Endothelial cell of umbilical vein (primary cell): ENCODE measurements around the gene USP19. TPM values are rescaled to one million over a fixed set of nuclear protein-coding genes. Genes with fewer than 3 reads are reported as not detected.

Experiments
- BruUV-seq: library from RNA; stranded (reverse); fragments of 400-500 nt; replicated peaks from 2 replicates; lab custom pipeline; 2021; lab: Mats Ljungman, UMichigan
- CTCF ChIA-PET: fragments of 300-600, 350-600 bp; sonication (Branson Sonifier 250); formaldehyde crosslinking; loops from one replicate; lab custom pipeline; 2021; ENCODE audit warnings: antibody characterized with exemption, inconsistent platforms; lab: Charles Lee
- POLR2A ChIA-PET: fragments of 300-600, 350-600 bp; sonication (Branson Sonifier 250); formaldehyde crosslinking; loops from one replicate; lab custom pipeline; 2021; ENCODE audit warnings: antibody characterized with exemption, inconsistent platforms; lab: Charles Lee
- DNase-seq: peaks from one replicate; pipeline ENCODE4 v3.0.0-alpha.2; 2011; ENCODE audit warnings: low read depth, low spot score
- FAIRE-seq: peaks from 2 replicates; lab custom pipeline; 2011; peaks lifted over from hg19 to GRCh38; lab: Jason Lieb, UNC
- H2AFZ ChIP-seq: 2 replicates; pipeline ENCODE4 v1.6.0; 2012; ENCODE audit warnings: low read depth, low read length, control low read depth, inconsistent platforms
- H3K27ac ChIP-seq: 2 replicates; pipeline ENCODE4 v1.5.1; 2011; ENCODE audit warnings: low read depth, mild to moderate bottlenecking, control low read depth, low read length, moderate library complexity; ENCODE audit not compliant: insufficient read depth
- H3K27me3 ChIP-seq, 2 experiments: 2 replicates each; pipeline versions ENCODE4 v1.6.0 to v1.6.1; 2011; ENCODE audit warnings: low read length in 2 of 2, mixed read lengths in 1 of 2; ENCODE audit not compliant: control insufficient read depth in 2 of 2, insufficient read depth in 2 of 2
- H3K36me3 ChIP-seq, 2 experiments: 2 replicates in 1 of 2; 3 replicates in 1 of 2; pipeline ENCODE4 v1.5.1; 2011; ENCODE audit warnings: low read length in 2 of 2, mild to moderate bottlenecking in 1 of 2, moderate library complexity in 1 of 2; ENCODE audit not compliant: control insufficient read depth in 2 of 2, insufficient read depth in 2 of 2; ENCODE audit errors: extremely low read depth in 1 of 2
- H3K4me1 ChIP-seq: 3 replicates; pipeline ENCODE4 v1.5.1; 2011; ENCODE audit warnings: mild to moderate bottlenecking, low read length; ENCODE audit not compliant: control insufficient read depth, insufficient read depth; ENCODE audit errors: extremely low read depth
- H3K4me2 ChIP-seq: 2 replicates; pipeline ENCODE4 v1.6.1; 2011; ENCODE audit warnings: low read length, control low read depth, mixed read lengths; ENCODE audit not compliant: insufficient read depth
- H3K4me3 ChIP-seq, 3 experiments: fragments of 200-600 bp in 1 of 3; sonication (generic), shearing (Covaris generic) in 1 of 3; replicated peaks in 1 of 3; 2 replicates each; pipeline ENCODE4 v1.5.1; 2011 to 2016; ENCODE audit warnings: control low read depth in 3 of 3, low read length in 3 of 3, mild to moderate bottlenecking in 2 of 3, inconsistent platforms in 1 of 3, low read depth in 1 of 3, moderate library complexity in 1 of 3; ENCODE audit not compliant: insufficient read depth in 1 of 3
- H3K79me2 ChIP-seq: 2 replicates; pipeline ENCODE4 v1.6.0; 2012; ENCODE audit warnings: low read length, inconsistent platforms; ENCODE audit not compliant: control insufficient read depth, insufficient read depth
- H3K9ac ChIP-seq: replicated peaks from 2 replicates; pipeline ENCODE3; 2011; ENCODE audit warnings: low read length, control low read depth; ENCODE audit not compliant: insufficient read depth; ENCODE audit errors: extremely low read depth
- H3K9me1 ChIP-seq: replicated peaks from 3 replicates; pipeline ENCODE4 v1.6.0; 2011; ENCODE audit warnings: mild to moderate bottlenecking, low read length; ENCODE audit not compliant: control insufficient read depth, insufficient read depth; ENCODE audit errors: extremely low read depth
- H3K9me3 ChIP-seq: replicated peaks from 2 replicates; pipeline ENCODE4 v1.5.1; 2012; ENCODE audit warnings: low read length, inconsistent platforms; ENCODE audit not compliant: control insufficient read depth, insufficient read depth
- H4K20me1 ChIP-seq: replicated peaks from 2 replicates; pipeline ENCODE3; 2011; ENCODE audit warnings: mild to moderate bottlenecking, low read length; ENCODE audit not compliant: control insufficient read depth, insufficient read depth; ENCODE audit errors: extremely low read depth
- POLR2A ChIP-seq: IDR thresholded peaks from 2 replicates; pipeline ENCODE4 v1.6.1; 2012; ENCODE audit warnings: low read depth, mild to moderate bottlenecking, control low read depth, low read length
- POLR2AphosphoS5 ChIP-seq: IDR thresholded peaks from 2 replicates; pipeline ENCODE4 v1.6.1; 2012; ENCODE audit warnings: low read depth, mild to moderate bottlenecking, control low read depth, low read length, moderate library complexity; ENCODE audit not compliant: insufficient read depth
- dilution Hi-C: fragments of 300-500 bp; cut with MboI; formaldehyde crosslinking; loops from one replicate; pipeline ENCODE4 v1.15.0; 2019; ENCODE audit warnings: low sequenced_read_pairs; ENCODE audit not compliant: extremely low pct_ligation_motif_present
- intact Hi-C: fragments of 100-400 bp; cut with micrococcal nuclease; formaldehyde crosslinking; loops from one replicate; pipeline ENCODE4 v1.10.0; 2022
- polyA plus RNA-seq, 4 experiments: library from polyadenylated mRNA; depleted of rRNA in 3 of 4; stranded (reverse) in 3 of 4; unstranded in 1 of 4; fragments of >200 nt; gene quantifications; 2 replicates each; pipeline versions ENCODE4 v1.2.1 to v1.2.3, GENCODE V29; 2011 to 2012; ENCODE audit warnings: missing spikeins in 1 of 4
- total RNA-seq: library from RNA; stranded (reverse); gene quantifications from 2 replicates; pipeline ENCODE4 v1.2.3, GENCODE V29; 2021
- TF ChIP-seq, protein P1 (sequence below), 2 donors: IDR thresholded peaks; 1 replicate in 1 of 2; 2 replicates in 1 of 2; pipeline ENCODE4 v1.5.1; 2011; ENCODE audit warnings: low read length in 2 of 2, mild to moderate bottlenecking in 2 of 2, moderate library complexity in 2 of 2, control low read depth in 1 of 2, inconsistent platforms in 1 of 2, low read depth in 1 of 2; ENCODE audit not compliant: insufficient read depth in 1 of 2; ENCODE audit errors: extremely low read depth in 1 of 2
- TF ChIP-seq, protein P2 (sequence below): IDR thresholded peaks from 2 replicates; pipeline ENCODE4 v1.6.1; 2011; ENCODE audit not compliant: insufficient read depth, insufficient read length

Gene USP19
- total and polyA plus RNA-seq, 2 donors (not counting 3 experiments of a cell fraction or from before 2014, with no cell fraction given) = 31.3 to 39.1 TPM

- no peaks in the 10 kb centered on the region for H3K9me1 ChIP-seq
- dilution Hi-C loops = no loop called here
- no peaks in the 10 kb centered on the region for H3K27me3 ChIP-seq
- H4K20me1 ChIP-seq = peaks cover 11% of the 10 kb centered on the region
- H3K4me1 ChIP-seq = peaks cover 13% of the 10 kb centered on the region
- H2AFZ ChIP-seq = peak within 1 kb of the TSS; percentile 71
- intact Hi-C loops = loop anchor here (1.0 to 5.0 kb wide), 11 partner anchors 10 to 333 kb away; partner anchors contain the start of genes C3orf62, IMPDH2, KLHDC8B and LAMB2
- peak within 1 kb of the TSS; percentile 96 for H3K4me2 ChIP-seq
- peak within 1 kb of the TSS; percentile 99 for H3K9ac ChIP-seq
- peaks cover 8 to 18% of the 10 kb centered on the region in 2 experiments for H3K36me3 ChIP-seq
- DNase-seq (peak; percentile 99), FAIRE-seq (peak; percentile 97)
- TF ChIP-seq POLR2AphosphoS5 (peak; percentile 72), POLR2A (peak; percentile 13)
- TF ChIP-seq, protein P1, sequence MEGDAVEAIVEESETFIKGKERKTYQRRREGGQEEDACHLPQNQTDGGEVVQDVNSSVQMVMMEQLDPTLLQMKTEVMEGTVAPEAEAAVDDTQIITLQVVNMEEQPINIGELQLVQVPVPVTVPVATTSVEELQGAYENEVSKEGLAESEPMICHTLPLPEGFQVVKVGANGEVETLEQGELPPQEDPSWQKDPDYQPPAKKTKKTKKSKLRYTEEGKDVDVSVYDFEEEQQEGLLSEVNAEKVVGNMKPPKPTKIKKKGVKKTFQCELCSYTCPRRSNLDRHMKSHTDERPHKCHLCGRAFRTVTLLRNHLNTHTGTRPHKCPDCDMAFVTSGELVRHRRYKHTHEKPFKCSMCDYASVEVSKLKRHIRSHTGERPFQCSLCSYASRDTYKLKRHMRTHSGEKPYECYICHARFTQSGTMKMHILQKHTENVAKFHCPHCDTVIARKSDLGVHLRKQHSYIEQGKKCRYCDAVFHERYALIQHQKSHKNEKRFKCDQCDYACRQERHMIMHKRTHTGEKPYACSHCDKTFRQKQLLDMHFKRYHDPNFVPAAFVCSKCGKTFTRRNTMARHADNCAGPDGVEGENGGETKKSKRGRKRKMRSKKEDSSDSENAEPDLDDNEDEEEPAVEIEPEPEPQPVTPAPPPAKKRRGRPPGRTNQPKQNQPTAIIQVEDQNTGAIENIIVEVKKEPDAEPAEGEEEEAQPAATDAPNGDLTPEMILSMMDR (IDR thresholded peaks at IDR 0.05; ENCODE audit: extremely low read depth in 1 of 2, insufficient read depth in 1 of 2, low read depth in 1 of 2, low read length in 2 of 2) = peak; percentile 64 to 82
- TF ChIP-seq, protein P2, sequence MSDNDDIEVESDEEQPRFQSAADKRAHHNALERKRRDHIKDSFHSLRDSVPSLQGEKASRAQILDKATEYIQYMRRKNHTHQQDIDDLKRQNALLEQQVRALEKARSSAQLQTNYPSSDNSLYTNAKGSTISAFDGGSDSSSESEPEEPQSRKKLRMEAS = no peak
- ChIA-PET CTCF (interaction anchor here (0.6 to 3.2 kb wide), 18 partner anchors 8 to 355 kb away, joined by 3 to 47 read pairs (median 6); partner anchors contain the start of genes IMPDH2, KLHDC8B, LAMB2 and NDUFAF3), POLR2A (interaction anchor here (0.7 to 2.6 kb wide), 11 partner anchors 11 to 318 kb away, joined by 3 to 19 read pairs (median 4); partner anchors contain the start of genes IMPDH2, NDUFAF3, RHOA and USP19)
- no TSS peak for BruUV-seq
- H3K9me3 ChIP-seq = no peaks in the 10 kb centered on the region
- H3K4me3 ChIP-seq = peak within 1 kb of the TSS; percentile 79 to 100 (median 80)
- peaks cover 41% of the 10 kb centered on the region for H3K79me2 ChIP-seq
- H3K27ac ChIP-seq = peak within 1 kb of the TSS; percentile 93
These were observed 26.5 kb downstream of the USP19 start, which contains the start of gene QRICH1 for GRCh38 chr3:49093853-49094767. TSS of gene QRICH1 (minus strand) at chr3:49094071. CDS start at chr3:49077017, 17,054 bp downstream.
